Subcutaneous adipose tissue (tissue), 4 donors: ENCODE measurements around the gene TLDC2. TPM values are rescaled to one million over a fixed set of nuclear protein-coding genes. Genes with fewer than 3 reads are reported as not detected.

Source experiments
- CTCF ChIP-seq: fragments of 450-650 bp; IDR thresholded peaks from one replicate; pipeline ENCODE4 v1.5.1; 2016; ENCODE audit warnings: low read depth, mild to moderate bottlenecking, control low read depth, antibody characterized with exemption, moderate library complexity
- total RNA-seq, 4 donors: library from RNA; depleted of rRNA; stranded (reverse); fragments of >200 nt; gene quantifications; one replicate each; pipeline ENCODE4 v1.1.0, GENCODE V29; 2016

The TLDC2 gene
- total RNA-seq = under 1 TPM in 2 of 4 donors, not detected in 2; 0.34 to 0.44 TPM

- TF ChIP-seq CTCF = no peak
Observed at GRCh38 chr20:36875702-36876472, at the start of gene TLDC2. Gene TLDC2, plus strand, starts transcription at chr20:36876138. Its CDS starts 37 bp downstream, at chr20:36876175.

GRCh38 chr20:36826554-36827244 is 49.2 kb upstream of the TLDC2 start:
- no peak for TF ChIP-seq CTCF

GRCh38 chr20:36827541-36828279 is 48.2 kb upstream of the TLDC2 start:
- no peak for TF ChIP-seq CTCF

GRCh38 chr20:36830791-36831691 is 44.9 kb upstream of the TLDC2 start:
- no peak for TF ChIP-seq CTCF

- no peak for TF ChIP-seq CTCF
Observed at GRCh38 chr20:36832791-36833190, 43.1 kb upstream of the TLDC2 start.

GRCh38 chr20:36833275-36834020 is 42.5 kb upstream of the TLDC2 start:
- no peak for TF ChIP-seq CTCF
